Neural progenitor cell (in vitro differentiated cells): ENCODE results near the gene KLHL18. TPM values are rescaled to one million over a fixed set of nuclear protein-coding genes. Genes with fewer than 3 reads are reported as not detected.
"Not testable (repeated sequence)": the region's sequence is repeated elsewhere in the genome, so short reads cannot be mapped to it uniquely, and the experiment has no call there.

Source experiments
- DNase-seq: peaks from one replicate; pipeline ENCODE4 v3.0.0-alpha.2; 2016; ENCODE audit warnings: low spot score
- H2AFZ ChIP-seq: fragments of 200-600 bp; sonication (generic); replicated peaks from 2 replicates; pipeline ENCODE4 v1.6.1; 2016; ENCODE audit warnings: antibody characterized with exemption
- H3F3A ChIP-seq: fragments of 200-600 bp; sonication (generic); 2 replicates; pipeline ENCODE4 v1.6.1; 2016; ENCODE audit warnings: antibody characterized with exemption, low read depth
- H3K27ac ChIP-seq: fragments of 200-600 bp; sonication (generic); 2 replicates; pipeline ENCODE4 v1.5.1; 2016; ENCODE audit warnings: mild to moderate bottlenecking
- H3K27me3 ChIP-seq: fragments of 200-600 bp; sonication (generic); 2 replicates; pipeline ENCODE4 v1.6.1; 2016; ENCODE audit warnings: mild to moderate bottlenecking, moderate library complexity
- H3K36me3 ChIP-seq: fragments of 200-600 bp; sonication (generic); 2 replicates; pipeline ENCODE4 v1.5.1; 2016
- H3K4me1 ChIP-seq: fragments of 200-600 bp; sonication (generic); 2 replicates; pipeline ENCODE4 v1.6.1; 2016; ENCODE audit warnings: mixed run types
- H3K4me2 ChIP-seq: fragments of 200-600 bp; sonication (generic); 2 replicates; pipeline ENCODE4 v1.6.1; 2016
- H3K4me3 ChIP-seq: fragments of 200-600 bp; sonication (generic); 2 replicates; pipeline ENCODE4 v1.5.1; 2016
- H3K79me2 ChIP-seq: fragments of 200-600 bp; sonication (generic); 2 replicates; pipeline ENCODE4 v1.6.1; 2016; ENCODE audit warnings: low read depth
- H3K9ac ChIP-seq: fragments of 200-600 bp; sonication (generic); 2 replicates; pipeline ENCODE4 v1.6.1; 2016
- H3K9me3 ChIP-seq: fragments of 200-600 bp; sonication (generic); 2 replicates; pipeline ENCODE4 v1.5.1; 2016; ENCODE audit warnings: low read depth
- H4K20me1 ChIP-seq: fragments of 200-600 bp; sonication (generic); 2 replicates; pipeline ENCODE4 v1.6.1; 2016; ENCODE audit warnings: low read depth
- H3K27ac Mint-ChIP-seq: 3 replicates; pipeline ENCODE4 v1.8.0; 2021; ENCODE audit warnings: mixed read lengths
- H3K27me3 Mint-ChIP-seq: 2 replicates; pipeline ENCODE4 v1.8.0; 2022; ENCODE audit warnings: low read depth, mild to moderate bottlenecking, inconsistent platforms, moderate library complexity, mixed read lengths; ENCODE audit not compliant: insufficient read depth
- H3K36me3 Mint-ChIP-seq: 3 replicates; pipeline ENCODE4 v1.8.0; 2021; ENCODE audit warnings: mixed read lengths
- H3K4me1 Mint-ChIP-seq: 3 replicates; pipeline ENCODE4 v1.8.0; 2021; ENCODE audit warnings: mixed read lengths
- H3K4me3 Mint-ChIP-seq: 3 replicates; pipeline ENCODE4 v1.8.0; 2021; ENCODE audit warnings: mild to moderate bottlenecking, moderate library complexity, mixed read lengths
- H3K9me3 Mint-ChIP-seq: 3 replicates; pipeline ENCODE4 v1.8.0; 2020; ENCODE audit warnings: mixed read lengths
- CTCF ChIP-seq: fragments of 200-600 bp; sonication (generic); IDR thresholded peaks from 2 replicates; pipeline ENCODE4 v1.5.1; 2017; ENCODE audit warnings: antibody characterized with exemption, mild to moderate bottlenecking
- EZH2 ChIP-seq: fragments of 200-600 bp; sonication (generic); IDR thresholded peaks from 2 replicates; pipeline ENCODE4 v1.6.1; 2017; ENCODE audit warnings: antibody characterized with exemption, mild to moderate bottlenecking, moderate library complexity
- EZH2phosphoT487 ChIP-seq: fragments of 200-600 bp; sonication (generic); IDR thresholded peaks from 2 replicates; pipeline ENCODE4 v1.6.1; 2017; ENCODE audit warnings: antibody characterized with exemption
- total RNA-seq: library from RNA; depleted of rRNA; stranded (reverse); fragments of >200 nt; gene quantifications from 2 replicates; pipeline ENCODE4 v1.2.3, GENCODE V29; 2015; ENCODE audit warnings: low replicate concordance

KLHL18 gene
- total RNA-seq, 1 donor from 2014 or later: 7.3 TPM

GRCh38 chr3:47359323-47359722, 76.6 kb downstream of the KLHL18 start:
- no peak overlapping the region for H3K27ac ChIP-seq
- peaks cover 15% of the 10 kb centered on the region for H3K9me3 Mint-ChIP-seq
- H3K27me3 Mint-ChIP-seq: no peaks in the 10 kb centered on the region
- no peak overlapping the region for H3K9ac ChIP-seq
- no peaks in the 10 kb centered on the region for H3K36me3 Mint-ChIP-seq
- no peaks in the 10 kb centered on the region for H3K36me3 ChIP-seq
- H4K20me1 ChIP-seq: no peaks in the 10 kb centered on the region
- H3K27ac Mint-ChIP-seq: no peak overlapping the region
- no peak for DNase-seq
- H3F3A ChIP-seq: no peaks in the 10 kb centered on the region
- TF ChIP-seq CTCF (no peak), EZH2 (no peak), EZH2phosphoT487 (no peak)
- H3K4me2 ChIP-seq: no peak overlapping the region
- no peak overlapping the region for H3K4me3 Mint-ChIP-seq
- no peaks in the 10 kb centered on the region for H3K4me1 Mint-ChIP-seq
- H3K79me2 ChIP-seq: no peaks in the 10 kb centered on the region
- H3K4me1 ChIP-seq: no peaks in the 10 kb centered on the region
- no peaks in the 10 kb centered on the region for H3K9me3 ChIP-seq
- no peak overlapping the region for H3K4me3 ChIP-seq
- no peaks in the 10 kb centered on the region for H3K27me3 ChIP-seq
- no peak overlapping the region for H2AFZ ChIP-seq

- H3K27ac Mint-ChIP-seq: not testable (repeated sequence)
- H3K9me3 Mint-ChIP-seq: peaks cover 15% of the 10 kb centered on the region
Measured at GRCh38 chr3:47360110-47360517, 77.4 kb downstream of the KLHL18 start.

GRCh38 chr3:47362701-47363100, 80.0 kb downstream of the KLHL18 start:
- H3K36me3 ChIP-seq: no peaks in the 10 kb centered on the region
- no peak overlapping the region for H3K27ac Mint-ChIP-seq

More at GRCh38 chr3:47360110-47360517, 77.4 kb downstream of the KLHL18 start:
- H3K9ac ChIP-seq, H3K9me3 ChIP-seq, H3K4me1 ChIP-seq, H3K36me3 ChIP-seq, H3K27me3 Mint-ChIP-seq, H3K27ac ChIP-seq, H3K4me3 Mint-ChIP-seq, H3K4me3 ChIP-seq, H3K36me3 Mint-ChIP-seq, H3F3A ChIP-seq, H3K79me2 ChIP-seq, H3K4me2 ChIP-seq, DNase-seq, H4K20me1 ChIP-seq, H3K27me3 ChIP-seq, H2AFZ ChIP-seq, H3K4me1 Mint-ChIP-seq: not testable (repeated sequence)

More at GRCh38 chr3:47362701-47363100, 80.0 kb downstream of the KLHL18 start:
- Histone ChIP-seq H3K4me1 (no peaks in the 10 kb centered on the region), H3F3A (no peaks in the 10 kb centered on the region), H3K27me3 (no peaks in the 10 kb centered on the region), H3K9me3 (no peaks in the 10 kb centered on the region), H3K27ac (no peak overlapping the region), H3K9ac (no peak overlapping the region), H3K79me2 (no peaks in the 10 kb centered on the region), H4K20me1 (no peaks in the 10 kb centered on the region), H2AFZ (peak overlapping the region; percentile 68), H3K4me3 (no peak overlapping the region), H3K4me2 (no peak overlapping the region)
- peaks cover 15% of the 10 kb centered on the region for H3K9me3 Mint-ChIP-seq
- no peaks in the 10 kb centered on the region for H3K4me1 Mint-ChIP-seq
- no peak overlapping the region for H3K4me3 Mint-ChIP-seq
- TF ChIP-seq EZH2: no peak
- no peak for TF ChIP-seq EZH2phosphoT487
- TF ChIP-seq CTCF: no peak
- H3K27me3 Mint-ChIP-seq: no peaks in the 10 kb centered on the region
- H3K36me3 Mint-ChIP-seq: no peaks in the 10 kb centered on the region
- DNase-seq: no peak
